ENCODE data around the gene SPNS3. TPM values are rescaled to one million over a fixed set of nuclear protein-coding genes. Genes with fewer than 3 reads are reported as not detected.

The SPNS3 gene
- total RNA-seq, 1 donor from 2014 or later: 0.18 TPM

GRCh38 chr17:4530799-4531730 is 97.3 kb downstream of the SPNS3 start:
- DNase-seq (ENCODE audit: low spot score): peak; percentile 78
- Mint-ChIP-seq H3K27ac (ENCODE audit: unreplicated experiment) (peak overlapping the region; percentile 95), H3K4me1 (ENCODE audit: unreplicated experiment) (peaks cover 56% of the 10 kb centered on the region), H3K9me3 (ENCODE audit: unreplicated experiment) (no peaks in the 10 kb centered on the region), H3K27me3 (ENCODE audit: unreplicated experiment) (peaks cover 13% of the 10 kb centered on the region), H3K4me3 (ENCODE audit: unreplicated experiment) (peak overlapping the region; percentile 47), H3K36me3 (ENCODE audit: low read depth, unreplicated experiment) (peaks cover 36% of the 10 kb centered on the region)
- TF ChIP-seq CTCF (IDR thresholded peaks at IDR 0.05; ENCODE audit: unreplicated experiment): no peak

- TF ChIP-seq CTCF (IDR thresholded peaks at IDR 0.05; ENCODE audit: unreplicated experiment): no peak
- Mint-ChIP-seq H3K4me1 (ENCODE audit: unreplicated experiment) (peaks cover 47% of the 10 kb centered on the region), H3K4me3 (ENCODE audit: unreplicated experiment) (peak overlapping the region; percentile 69), H3K27me3 (ENCODE audit: unreplicated experiment) (peaks cover 12% of the 10 kb centered on the region), H3K36me3 (ENCODE audit: low read depth, unreplicated experiment) (peaks cover 26% of the 10 kb centered on the region), H3K27ac (ENCODE audit: unreplicated experiment) (peak overlapping the region; percentile 95), H3K9me3 (ENCODE audit: unreplicated experiment) (no peaks in the 10 kb centered on the region)
- DNase-seq (ENCODE audit: low spot score): no peak
Measured at GRCh38 chr17:4531988-4532736, 98.4 kb downstream of the SPNS3 start.

- no peak for DNase-seq (ENCODE audit: low spot score)
- Mint-ChIP-seq H3K36me3 (ENCODE audit: low read depth, unreplicated experiment) (peaks cover 20% of the 10 kb centered on the region), H3K27me3 (ENCODE audit: unreplicated experiment) (peaks cover 19% of the 10 kb centered on the region), H3K27ac (ENCODE audit: unreplicated experiment) (peak overlapping the region; percentile 82), H3K4me3 (ENCODE audit: unreplicated experiment) (peak overlapping the region; percentile 67), H3K9me3 (ENCODE audit: unreplicated experiment) (no peaks in the 10 kb centered on the region), H3K4me1 (ENCODE audit: unreplicated experiment) (peaks cover 43% of the 10 kb centered on the region)
- no peak for TF ChIP-seq CTCF (IDR thresholded peaks at IDR 0.05; ENCODE audit: unreplicated experiment)
Measured at GRCh38 chr17:4532860-4533522, 99.3 kb downstream of the SPNS3 start.

GRCh38 chr17:4533523-4534504 is 100.1 kb downstream of the SPNS3 start:
- Mint-ChIP-seq H3K27ac (ENCODE audit: unreplicated experiment) (peak overlapping the region; percentile 82), H3K9me3 (ENCODE audit: unreplicated experiment) (no peaks in the 10 kb centered on the region), H3K27me3 (ENCODE audit: unreplicated experiment) (peaks cover 21% of the 10 kb centered on the region), H3K4me1 (ENCODE audit: unreplicated experiment) (peaks cover 41% of the 10 kb centered on the region), H3K4me3 (ENCODE audit: unreplicated experiment) (peak overlapping the region; percentile 67), H3K36me3 (ENCODE audit: low read depth, unreplicated experiment) (peaks cover 17% of the 10 kb centered on the region)
- TF ChIP-seq CTCF (IDR thresholded peaks at IDR 0.05; ENCODE audit: unreplicated experiment): no peak
- no peak for DNase-seq (ENCODE audit: low spot score)
